Measurements from ENCODE around the gene GALNT11. TPM values are rescaled to one million over a fixed set of nuclear protein-coding genes. Genes with fewer than 3 reads are reported as not detected.
A peak's percentile ranks its signal among the peaks of the same experiment; 100 is the strongest.
"Not testable (repeated sequence)": the region's sequence is repeated elsewhere in the genome, so short reads cannot be mapped to it uniquely, and the experiment has no call there.

The GALNT11 gene
- total RNA-seq, 1 donor from 2014 or later: 68.3 TPM

DNA sequence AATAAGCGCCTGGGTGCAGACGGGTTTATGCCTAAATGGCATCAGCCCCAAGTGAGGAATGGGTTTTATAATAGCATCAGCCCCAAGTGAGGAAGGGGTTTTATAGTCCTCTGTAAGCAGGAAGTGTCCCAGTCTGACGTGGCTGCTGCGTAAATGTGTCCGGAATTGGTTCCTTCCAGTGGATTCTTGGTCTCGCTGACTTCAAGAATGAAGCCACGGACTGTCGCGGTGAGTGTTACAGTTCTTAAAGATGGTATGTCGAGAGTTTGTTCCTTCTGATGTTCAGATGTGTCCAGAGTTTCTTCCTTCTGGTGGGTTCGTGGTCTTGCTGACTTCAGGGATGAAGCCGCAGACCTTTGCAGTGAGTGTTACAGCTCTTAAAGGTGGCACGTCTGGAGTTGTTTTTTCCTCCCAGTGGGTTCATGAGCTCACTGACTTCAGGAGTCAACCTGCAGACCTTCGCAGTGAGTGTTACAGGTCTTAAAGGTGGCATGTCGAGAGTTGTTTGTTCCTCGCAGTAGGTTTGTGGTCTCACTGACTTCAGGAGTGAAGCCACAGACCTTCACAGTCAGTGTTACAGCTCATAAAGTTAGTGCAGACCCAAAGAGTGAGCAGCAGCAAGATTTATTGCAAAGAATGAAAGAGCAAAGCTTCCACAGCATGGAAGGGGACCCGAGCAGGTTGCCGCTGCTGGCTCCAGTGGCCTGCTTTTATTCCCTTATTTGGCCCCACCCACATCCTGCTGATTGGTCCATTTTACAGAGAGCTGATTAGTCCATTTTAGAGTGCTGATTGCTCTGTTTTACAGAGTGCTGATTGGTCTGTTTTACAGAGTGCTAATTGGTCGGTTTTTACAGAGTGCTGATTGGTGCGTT is 2.3 kb downstream of the GALNT11 start:
- not testable (repeated sequence) for DNase-seq

- DNase-seq: not testable (repeated sequence)
Observed at GRCh38 chr7:152030059-152030458, 4.6 kb downstream of the GALNT11 start.

DNA sequence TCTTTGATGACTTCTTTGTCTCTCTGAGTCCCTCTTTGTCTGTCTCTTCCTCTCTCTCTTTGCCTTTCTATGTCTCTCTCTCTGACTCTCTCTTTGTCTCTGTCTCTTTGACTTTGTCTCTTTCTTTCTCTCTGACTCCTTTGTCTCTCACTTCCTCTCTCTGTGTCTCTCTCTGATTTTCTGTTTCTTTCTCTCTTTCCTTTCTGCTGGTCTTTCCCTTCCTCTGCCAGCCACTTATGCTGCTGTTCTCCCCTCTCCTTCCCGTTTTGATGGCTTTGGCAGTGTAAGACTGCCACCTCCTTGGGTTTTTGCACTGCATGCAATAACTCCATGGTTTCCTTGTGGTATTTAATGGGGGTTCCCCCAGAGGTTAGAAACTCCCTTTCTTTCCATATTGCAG is 5.2 kb downstream of the GALNT11 start:
- DNase-seq: not testable (repeated sequence)

- DNase-seq: no peak
Observed at GRCh38 chr7:152035817-152036216, 10.3 kb downstream of the GALNT11 start.

DNA sequence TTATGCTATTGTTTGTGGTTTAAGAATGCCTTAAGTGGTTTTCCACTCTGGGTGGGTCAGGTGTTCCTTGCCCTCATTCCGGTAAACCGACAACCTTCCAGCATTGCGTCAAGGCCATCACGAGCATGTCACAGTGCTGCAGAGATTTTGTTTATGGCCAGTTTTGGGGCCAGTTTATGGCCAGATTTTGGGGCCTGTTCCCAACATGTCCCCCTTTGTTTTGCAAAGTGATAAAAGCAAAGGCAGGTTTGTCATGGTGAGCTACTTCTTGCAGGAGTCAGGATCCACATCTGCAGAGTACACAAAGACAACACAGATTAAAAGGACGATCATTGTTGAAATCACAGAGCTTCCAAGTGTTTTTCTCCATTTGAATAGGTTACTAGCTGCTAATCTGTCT is 12.9 kb downstream of the GALNT11 start:
- DNase-seq: not testable (repeated sequence)

DNA sequence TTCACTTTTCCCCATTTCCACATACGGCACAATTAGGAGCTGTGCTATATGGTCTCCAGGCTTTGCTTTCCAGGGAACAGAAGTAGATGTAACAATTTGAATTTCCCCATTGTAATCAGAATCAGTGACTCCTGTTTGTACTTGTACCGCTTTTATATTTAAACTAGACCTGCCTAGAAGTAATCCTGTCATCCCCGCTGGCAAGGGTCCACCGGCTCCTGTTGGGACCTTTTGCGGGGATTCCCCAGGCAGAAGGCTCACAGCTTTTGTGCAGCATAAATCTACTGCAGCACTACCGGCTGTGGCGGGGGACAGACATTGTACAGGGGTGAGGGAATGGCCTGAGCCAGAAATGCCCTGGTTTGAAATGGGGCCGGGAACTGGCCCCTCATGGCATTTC is 17.6 kb downstream of the GALNT11 start:
- not testable (repeated sequence) for DNase-seq

GRCh38 chr7:152044909-152045308 is 19.4 kb downstream of the GALNT11 start:
- not testable (repeated sequence) for DNase-seq

DNA sequence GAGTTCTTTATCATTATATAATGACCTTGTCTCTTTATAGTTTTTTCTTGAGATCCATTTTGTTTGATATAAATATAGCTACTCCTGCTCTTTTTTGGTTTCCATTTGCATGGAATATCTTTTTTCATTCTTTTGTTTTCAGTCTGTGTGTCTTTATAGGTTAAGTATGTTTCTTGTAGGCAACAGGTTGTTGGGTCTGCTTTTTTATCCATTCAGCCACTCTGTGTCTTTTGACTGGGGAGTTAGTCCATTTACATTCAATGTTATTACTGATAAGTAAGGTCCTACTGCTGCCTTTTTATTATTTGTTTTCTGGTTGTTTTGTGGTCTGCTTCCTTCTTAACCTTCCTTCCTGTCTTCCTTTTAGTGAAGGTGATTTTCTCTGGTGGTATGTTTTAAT is 21.1 kb downstream of the GALNT11 start:
- DNase-seq: no peak

DNA sequence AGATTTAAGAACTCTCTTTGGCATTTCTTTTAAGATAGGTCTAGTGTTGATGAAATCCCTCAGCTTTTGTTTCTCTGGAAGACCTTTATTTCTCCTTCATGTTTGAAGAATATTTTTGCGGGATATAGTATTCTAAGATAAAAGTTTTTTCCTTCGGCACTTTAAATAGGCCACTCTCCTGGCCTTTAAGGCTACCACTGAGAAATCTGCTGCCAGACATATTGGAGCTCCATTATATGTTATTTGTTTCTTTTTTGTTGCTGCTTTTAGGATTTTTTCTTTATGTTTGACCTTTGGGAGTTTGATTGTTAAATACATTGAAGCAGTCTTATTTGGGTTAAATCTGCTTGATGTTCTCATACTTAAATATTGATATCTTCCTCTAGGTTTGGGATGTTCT is 22.6 kb downstream of the GALNT11 start:
- DNase-seq: no peak

DNA sequence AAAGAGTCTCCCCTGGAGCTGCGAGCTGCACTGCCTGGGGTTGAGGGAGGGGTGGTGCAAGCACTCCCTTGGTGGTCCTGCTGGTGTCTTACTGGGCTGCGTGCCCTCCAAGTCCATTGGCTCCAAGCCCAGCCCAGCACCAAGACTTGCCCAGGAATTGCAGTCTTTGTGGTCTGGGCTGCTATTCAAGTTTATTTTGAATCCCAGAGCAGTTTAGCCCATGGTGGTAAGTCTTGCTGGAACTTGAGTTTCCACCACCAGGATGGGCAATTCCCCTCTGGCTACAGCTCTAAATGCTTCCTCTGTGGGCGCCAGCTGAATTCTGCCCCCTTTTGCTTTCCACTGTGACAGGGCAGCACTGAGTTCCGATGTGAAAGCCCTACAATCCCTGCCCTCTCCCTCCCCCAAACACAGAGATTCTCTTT is 25.1 kb downstream of the GALNT11 start:
- DNase-seq: peak; percentile 28

DNA sequence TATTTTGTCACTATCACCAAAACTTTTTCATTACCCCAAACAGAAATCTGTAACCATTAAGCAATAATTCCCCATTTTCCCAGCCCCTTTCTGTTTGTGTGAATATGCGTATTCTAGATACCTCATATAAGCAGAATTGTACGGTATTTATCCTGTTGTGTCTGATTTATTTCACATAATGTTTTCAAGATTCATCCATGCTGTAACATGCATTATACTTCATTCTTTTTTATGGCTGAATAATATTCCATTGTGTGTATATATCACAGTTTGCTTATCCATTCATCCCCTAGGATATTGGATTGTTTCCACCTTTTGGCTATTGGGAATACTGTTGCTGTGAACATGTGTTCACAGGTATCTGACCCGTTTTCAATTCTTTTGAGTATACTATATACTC is 26.5 kb downstream of the GALNT11 start:
- DNase-seq: no peak

DNA sequence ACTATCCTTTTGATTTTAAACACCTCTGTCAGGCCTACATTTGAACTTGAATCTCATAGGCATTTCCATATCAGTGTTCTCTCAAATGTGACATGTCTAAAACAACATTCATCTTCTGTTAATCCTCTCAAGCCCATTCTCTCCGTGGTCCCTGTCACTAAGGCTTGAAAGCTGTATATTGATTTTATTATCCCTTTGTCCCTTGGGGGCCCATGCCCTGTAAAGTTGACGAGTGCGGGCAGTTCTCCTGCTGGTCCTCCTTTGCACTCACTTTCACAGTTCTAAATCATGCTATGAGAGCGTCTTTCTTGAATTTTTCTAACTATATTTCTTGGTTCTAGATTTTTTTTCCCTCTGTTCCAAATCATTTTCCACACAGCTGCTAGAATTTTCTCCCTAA is 27.3 kb downstream of the GALNT11 start:
- DNase-seq: no peak

DNA sequence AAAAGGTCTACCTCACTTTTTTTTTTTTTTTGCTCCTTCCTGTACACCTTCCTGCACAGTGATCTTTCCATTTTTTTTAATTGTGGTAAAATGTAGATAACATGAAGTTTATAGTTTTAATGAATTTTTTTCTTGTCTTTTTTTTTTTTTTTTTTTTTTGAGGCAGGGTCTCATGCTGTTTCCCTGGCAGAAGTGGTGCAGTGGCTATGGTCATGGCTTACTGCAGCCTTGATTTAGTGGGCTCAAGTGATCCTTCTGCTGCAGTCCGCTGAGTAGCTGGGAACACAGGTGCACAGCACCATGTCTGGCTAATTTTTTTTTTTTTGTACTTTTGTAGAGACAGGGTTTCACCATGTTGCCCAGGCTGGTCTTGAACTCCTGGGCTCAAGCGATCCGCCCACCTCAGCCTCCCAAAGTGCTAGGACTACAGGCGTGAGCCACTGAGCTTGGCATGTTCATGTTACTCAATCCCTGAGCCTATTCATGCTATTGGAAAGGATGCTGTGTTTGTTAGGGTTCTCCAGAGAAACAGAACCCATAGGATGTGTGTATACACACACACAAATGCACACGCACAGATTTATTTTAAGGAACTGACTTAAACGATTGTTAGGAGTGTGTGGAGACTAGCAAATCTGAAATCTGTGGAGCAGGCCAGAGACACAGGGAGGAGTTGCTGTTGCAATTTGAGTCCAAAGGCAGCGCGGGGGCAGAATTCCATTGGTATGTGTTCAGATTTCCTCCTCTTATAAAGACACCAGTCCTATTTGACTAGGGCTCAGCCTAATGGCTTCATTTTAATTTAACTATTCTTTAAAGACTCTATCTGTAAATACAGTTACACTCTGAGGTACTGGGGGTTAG is 29.1 kb downstream of the GALNT11 start:
- DNase-seq: peak; percentile 43

GRCh38 chr7:152056621-152057274 is 31.3 kb downstream of the GALNT11 start:
- no peak for DNase-seq

- DNase-seq: no peak
Observed at GRCh38 chr7:152059311-152059710, 33.8 kb downstream of the GALNT11 start.

DNA sequence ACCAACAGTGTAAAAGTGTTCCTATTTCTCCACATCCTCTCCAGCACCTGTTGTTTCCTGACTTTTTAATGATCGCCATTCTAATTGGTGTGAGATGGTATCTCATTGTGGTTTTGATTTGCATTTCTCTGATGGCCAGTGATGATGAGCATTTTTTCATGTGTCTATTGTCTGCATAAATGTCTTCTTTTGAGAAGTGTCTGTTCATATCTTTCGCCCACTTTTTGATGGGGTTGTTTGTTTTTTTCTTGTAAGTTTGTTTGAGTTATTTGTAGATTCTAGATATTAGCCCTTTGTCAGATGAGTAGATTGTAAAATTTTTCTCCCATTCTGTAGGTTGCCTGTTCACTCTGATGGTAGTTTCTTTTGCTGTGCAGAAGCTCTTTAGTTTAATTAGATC is 35.6 kb downstream of the GALNT11 start:
- DNase-seq: not testable (repeated sequence)

DNA sequence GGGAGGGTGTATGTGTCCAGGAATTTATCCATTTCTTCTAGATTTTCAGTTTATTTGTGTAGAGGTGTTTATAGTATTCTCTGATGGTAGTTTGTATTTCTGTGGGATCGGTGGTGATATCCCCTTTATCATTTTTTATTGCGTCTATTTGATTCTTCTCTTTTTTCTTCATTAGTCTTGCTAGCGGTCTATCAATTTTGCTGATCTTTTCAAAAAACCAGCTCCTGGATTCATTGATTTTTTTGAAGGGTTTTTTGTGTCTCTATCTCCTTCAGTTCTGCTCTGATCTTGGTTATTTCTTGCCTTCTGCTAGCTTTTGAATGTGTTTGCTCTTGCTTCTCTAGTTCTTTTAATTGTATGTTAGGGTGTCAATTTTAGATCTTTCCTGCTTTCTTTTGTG is 37.7 kb downstream of the GALNT11 start:
- not testable (repeated sequence) for DNase-seq

DNA sequence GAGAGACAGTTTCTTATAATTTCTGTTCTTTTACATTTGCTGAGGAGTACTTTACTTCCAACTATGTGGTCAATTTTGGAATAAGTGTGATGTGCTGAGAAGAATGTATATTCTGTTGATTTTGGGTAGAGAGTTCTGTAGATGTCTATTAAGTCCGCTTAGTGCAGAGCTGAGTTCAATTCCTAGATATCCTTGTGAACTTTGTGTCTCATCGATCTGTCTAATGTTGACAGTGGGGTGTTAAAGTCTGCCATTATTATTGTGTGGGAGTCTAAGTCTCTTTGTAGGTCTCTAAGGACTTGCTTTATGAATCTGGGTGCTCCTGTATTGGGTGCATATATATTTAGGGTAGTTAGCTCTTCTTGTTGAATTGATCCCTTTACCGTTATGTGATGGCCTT is 38.3 kb downstream of the GALNT11 start:
- DNase-seq: not testable (repeated sequence)

DNA sequence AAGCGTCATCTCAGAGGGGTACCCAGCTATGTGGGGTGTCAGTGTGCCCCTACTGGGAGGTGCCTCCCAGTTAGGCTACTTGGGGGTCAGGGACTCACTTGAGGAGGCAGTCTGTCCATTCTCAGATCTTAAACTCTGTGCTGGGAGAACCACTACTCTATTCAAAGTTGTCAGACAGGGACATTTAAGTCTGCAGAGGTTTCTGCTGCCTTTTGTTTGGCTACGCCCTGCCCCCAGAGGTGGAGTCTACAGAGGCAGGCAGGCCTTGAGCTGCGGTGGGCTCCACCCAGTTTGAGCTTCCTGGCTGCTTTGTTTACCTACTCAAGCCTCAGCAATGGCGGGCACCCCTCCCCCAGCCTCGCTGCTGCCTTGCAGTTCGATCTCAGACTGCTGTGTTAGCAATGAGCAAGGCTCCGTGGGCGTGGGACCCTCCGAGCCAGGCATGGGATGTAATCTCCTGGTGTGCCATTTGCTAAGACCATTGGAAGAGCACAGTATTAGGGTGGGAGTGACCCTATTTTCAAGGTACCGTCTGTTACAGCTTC is 40.4 kb downstream of the GALNT11 start:
- DNase-seq: not testable (repeated sequence)

DNA sequence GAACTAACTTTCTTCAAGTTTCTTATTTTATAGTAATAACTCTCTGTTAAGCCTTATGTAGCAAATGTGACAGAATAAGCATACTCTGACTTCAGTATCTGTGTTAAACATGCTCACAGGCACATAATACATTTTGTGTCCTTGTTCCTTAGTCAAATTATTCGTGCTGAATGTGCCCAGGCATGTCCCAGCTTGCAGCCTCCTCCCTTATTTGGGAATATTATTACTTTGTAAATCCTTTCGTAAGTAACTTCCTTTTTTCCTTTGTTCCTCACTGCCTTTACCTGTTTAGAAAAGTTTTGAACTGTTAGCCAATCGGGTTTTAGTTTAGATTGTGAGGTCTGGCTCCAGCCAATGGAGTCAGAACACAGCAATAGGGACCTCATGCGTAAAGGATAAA is 46.9 kb downstream of the GALNT11 start:
- no peak for DNase-seq

DNA sequence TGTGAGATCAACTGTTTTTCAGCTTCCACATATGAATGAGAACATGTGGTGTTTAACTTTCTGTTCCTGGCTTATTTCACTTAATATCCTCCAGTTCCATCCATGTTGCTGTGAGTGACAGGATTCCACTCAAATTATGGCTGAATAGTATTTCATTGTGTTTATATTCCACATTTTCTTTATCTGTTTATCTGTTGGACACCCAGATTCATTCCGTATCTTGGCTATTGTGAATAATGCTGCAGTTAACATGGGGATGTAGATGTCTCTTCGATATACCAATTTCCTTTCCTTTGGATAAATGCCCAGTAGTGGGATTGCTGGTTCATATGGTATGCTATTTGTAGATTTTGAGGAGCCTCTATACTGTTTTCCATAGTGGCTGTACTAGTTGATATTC is 47.9 kb downstream of the GALNT11 start:
- DNase-seq: no peak

GRCh38 chr7:152074673-152075072 is 49.2 kb downstream of the GALNT11 start:
- no peak for DNase-seq
